Activated T-cell treated with anti-CD3 and anti-CD28 coated beads for 48 hours (primary cell): Measurements from ENCODE around the gene TAF4B.
"Not testable (repeated sequence)": the region's sequence is repeated elsewhere in the genome, so short reads cannot be mapped to it uniquely, and the experiment has no call there.

ENCODE experiments used
- DNase-seq: peaks from one replicate; pipeline ENCODE4 v3.0.0-alpha.2; 2020; ENCODE audit warnings: low read depth

The TAF4B gene

DNA sequence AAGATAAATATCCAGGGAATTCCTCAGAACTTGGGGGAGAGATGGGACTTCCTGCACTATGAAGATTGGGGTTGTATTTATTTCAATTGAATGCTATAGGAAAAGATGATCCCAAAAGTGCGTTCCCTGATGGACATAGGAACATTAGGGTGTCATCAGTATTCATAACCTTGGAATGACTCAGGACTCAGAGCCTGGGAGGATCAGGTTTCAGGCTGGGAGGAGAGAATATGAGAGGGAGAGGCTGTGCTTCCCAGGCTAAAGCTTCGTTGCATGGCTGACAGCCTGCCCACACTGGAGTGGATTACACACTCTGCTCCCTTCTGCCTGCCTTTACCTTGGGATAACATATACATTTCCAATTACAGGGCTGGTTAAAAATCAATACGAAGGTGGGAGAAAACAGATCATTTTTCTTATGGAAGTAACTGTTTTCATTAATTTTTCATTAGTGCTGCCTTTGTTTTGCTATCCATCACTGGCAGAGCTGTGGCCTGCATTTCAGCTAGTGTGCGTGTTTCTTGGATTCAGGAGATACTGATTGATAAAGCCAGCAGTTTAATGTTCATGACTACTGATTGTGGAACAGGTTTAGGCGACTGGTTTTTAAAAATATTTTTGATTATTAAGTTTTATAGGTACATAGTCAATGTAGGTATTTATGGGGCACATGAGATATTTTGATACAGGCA is 203.4 kb downstream of the TAF4B start:
- DNase-seq = no peak

DNA sequence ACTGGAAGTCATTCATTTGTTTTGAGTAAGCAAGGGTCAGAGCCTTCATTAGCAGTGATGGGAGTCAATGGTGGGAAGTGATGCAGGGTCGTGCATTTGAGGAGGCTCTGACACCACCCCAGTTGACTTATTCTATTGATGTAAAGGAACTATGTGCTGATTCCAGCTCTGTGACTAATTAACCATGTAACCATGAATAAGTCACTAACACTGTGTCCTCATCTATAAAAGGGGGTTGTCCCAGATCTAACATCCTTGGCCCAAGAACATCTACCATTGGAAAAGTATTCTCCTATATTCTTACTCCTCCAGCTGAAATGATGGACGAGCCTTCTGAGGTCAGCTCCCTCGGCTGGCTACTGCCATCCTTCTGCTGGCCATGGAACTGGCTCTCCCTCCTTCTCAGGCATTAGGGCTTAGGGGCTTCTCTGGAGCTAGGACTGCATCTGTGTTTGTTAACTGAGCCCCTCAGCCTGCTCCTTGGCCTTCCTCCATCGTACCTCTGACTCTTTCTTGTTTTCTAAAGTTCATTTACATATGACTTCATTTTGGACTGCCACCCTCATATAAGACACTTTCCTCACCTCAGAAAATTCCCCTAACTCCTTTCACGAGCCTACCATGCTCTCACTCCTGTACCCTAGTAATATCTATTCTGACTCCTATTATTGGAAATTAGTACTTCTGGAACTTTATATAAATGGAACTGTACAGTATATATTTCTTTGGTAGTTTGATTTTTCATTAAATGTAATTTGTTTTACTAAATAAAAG is 206.6 kb downstream of the TAF4B start:
- DNase-seq = no peak

GRCh38 chr18:26434887-26435286 is 208.6 kb downstream of the TAF4B start:
- no peak for DNase-seq

DNA sequence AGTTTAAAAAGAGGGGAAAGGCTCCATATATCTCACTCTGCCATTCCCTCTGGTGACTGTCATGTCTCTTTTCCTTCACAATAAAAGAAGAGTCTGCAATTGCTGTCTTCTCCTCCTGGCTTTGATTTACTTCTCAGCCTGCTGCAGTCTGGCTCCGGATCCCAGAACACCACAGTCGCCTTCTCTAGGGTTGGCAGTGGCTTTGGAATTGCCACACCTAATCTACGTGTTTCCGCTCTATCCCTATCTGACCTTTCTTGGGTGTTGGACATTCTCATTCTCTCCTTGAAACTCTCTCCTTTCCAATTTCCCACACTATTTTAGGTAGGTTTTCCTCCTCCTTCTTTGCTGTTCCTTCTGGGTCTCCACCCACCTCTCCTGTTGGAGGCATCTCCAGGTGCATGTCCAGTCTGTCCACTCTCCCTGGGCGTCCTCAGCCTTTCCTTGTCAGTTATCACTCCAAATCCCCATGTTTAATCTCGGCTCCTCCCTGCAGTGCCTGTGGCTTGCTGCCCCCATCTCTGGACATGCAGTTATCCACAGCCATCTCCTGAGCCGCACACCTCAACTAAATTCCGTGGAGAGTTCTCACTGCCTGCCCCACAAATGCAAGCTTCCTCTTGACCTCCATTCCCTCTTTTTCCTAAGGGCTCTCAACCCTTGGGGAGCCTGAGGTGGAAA is 209.3 kb downstream of the TAF4B start:
- DNase-seq = no peak

GRCh38 chr18:26436176-26437051 is 210.2 kb downstream of the TAF4B start:
- no peak for DNase-seq

DNA sequence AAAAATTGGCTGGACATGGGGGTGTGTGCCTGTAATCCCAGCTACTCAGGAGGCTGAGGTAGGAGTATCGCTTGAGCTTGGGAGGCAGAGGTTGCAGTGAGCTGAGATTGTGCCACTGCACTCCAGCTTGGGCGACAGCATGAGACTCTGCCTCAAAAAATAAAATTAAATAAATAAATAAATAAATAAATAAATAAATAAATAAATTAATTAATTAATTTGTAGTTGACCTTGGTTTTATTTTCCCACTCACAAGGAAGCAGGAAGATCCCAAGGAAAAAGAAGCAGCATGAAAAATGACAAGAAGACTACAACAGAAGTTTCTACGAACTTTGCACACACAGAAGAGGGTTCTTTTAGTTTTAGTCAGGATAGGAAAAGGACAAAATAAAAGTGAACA is 211.4 kb downstream of the TAF4B start:
- not testable (repeated sequence) for DNase-seq

DNA sequence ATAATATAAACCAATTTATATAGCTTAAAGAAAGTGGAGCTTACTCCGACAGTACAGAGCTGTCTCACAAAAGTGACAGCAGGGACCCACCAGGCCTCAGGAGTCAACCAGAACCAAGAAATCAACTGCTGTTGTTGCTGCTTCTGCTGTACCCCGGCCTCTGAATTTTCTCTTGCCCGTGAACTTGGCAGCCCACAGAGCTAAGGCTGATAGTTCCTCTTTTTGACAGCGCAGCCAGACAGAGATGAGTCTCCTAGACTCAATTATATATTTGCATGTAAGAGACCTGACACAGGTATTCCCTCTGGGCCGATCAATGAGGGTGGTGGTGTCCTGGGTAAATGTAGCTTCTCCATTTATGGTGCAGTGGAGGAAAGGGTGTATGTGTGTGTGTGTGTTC is 212.7 kb downstream of the TAF4B start:
- no peak for DNase-seq

GRCh38 chr18:26439537-26439936 is 213.3 kb downstream of the TAF4B start:
- DNase-seq = no peak

GRCh38 chr18:26440644-26441043 is 214.4 kb downstream of the TAF4B start:
- no peak for DNase-seq
